K562 (cell line): ENCODE results near the gene KIAA0319L. TPM values are rescaled to one million over a fixed set of nuclear protein-coding genes. Genes with fewer than 3 reads are reported as not detected.
A peak's percentile ranks its signal among the peaks of the same experiment; 100 is the strongest.

Experiments
- ATAC-seq: fragments of 200-7000 bp; cut with Tn5 transposase; 3 replicates; pipeline ENCODE4 v1.9.1; 2020; ENCODE audit warnings: moderate library complexity
- BruUV-seq: library from RNA; stranded (reverse); fragments of 400-500 nt; replicated peaks from 2 replicates; lab custom pipeline; 2021; lab: Mats Ljungman, UMichigan
- CTCF ChIA-PET: fragments of 300-600 bp; formaldehyde crosslinking; extraction: SDS; loops from one replicate; lab custom pipeline; 2021; ENCODE audit warnings: low intra/inter-chr PET ratio; lab: Yijun Ruan, JAX
- POLR2A ChIA-PET: fragments of 300-600, 350-650 bp; sonication (Branson Sonifier 250); formaldehyde crosslinking; extraction: SDS; loops from one replicate; lab custom pipeline; 2021; ENCODE audit warnings: antibody characterized with exemption, inconsistent platforms; lab: Yijun Ruan, JAX
- DNase-seq, 4 experiments: peaks; one replicate each; pipeline versions ENCODE4 v3.0.0 to v3.0.0-alpha.2; 2011 to 2018; ENCODE audit warnings: low spot score in 3 of 4, mixed read lengths in 3 of 4; ENCODE audit errors: extremely low read depth in 1 of 4
- FAIRE-seq: peaks from 2 replicates; lab custom pipeline; 2011; peaks lifted over from hg19 to GRCh38; lab: Jason Lieb, UNC
- H2AFZ ChIP-seq: 2 replicates; pipeline ENCODE4 v1.6.0; 2011; ENCODE audit warnings: low read depth, low read length, control low read depth, inconsistent platforms
- H3K27ac ChIP-seq: fragments of 200-600 bp; 3 replicates; pipeline ENCODE4 v1.8.0; 2011; ENCODE audit warnings: low read depth, mild to moderate bottlenecking, control low read depth, inconsistent platforms, low read length, moderate library complexity, mixed read lengths; ENCODE audit errors: extremely low read depth
- H3K27me3 ChIP-seq, 2 experiments: fragments of 300-600 bp in 1 of 2; 2 replicates in 1 of 2; 3 replicates in 1 of 2; pipeline versions ENCODE4 v1.6.0 to v1.8.0; 2011; ENCODE audit warnings: inconsistent platforms in 2 of 2, low read length in 2 of 2, mild to moderate bottlenecking in 1 of 2, mixed read lengths in 1 of 2, moderate library complexity in 1 of 2; ENCODE audit not compliant: control insufficient read depth in 2 of 2, insufficient read depth in 2 of 2
- H3K36me3 ChIP-seq: fragments of 300-600 bp; 3 replicates; pipeline ENCODE4 v1.8.0; 2011; ENCODE audit warnings: mild to moderate bottlenecking, low read length, inconsistent platforms; ENCODE audit not compliant: control insufficient read depth, insufficient read depth
- H3K4me1 ChIP-seq, 2 experiments: fragments of 200-600 bp in 1 of 2; replicated peaks in 1 of 2; 2 replicates in 1 of 2; 3 replicates in 1 of 2; pipeline versions ENCODE4 v1.5.1 to v1.8.0; 2011; ENCODE audit warnings: inconsistent platforms in 2 of 2, low read length in 2 of 2, mild to moderate bottlenecking in 1 of 2, mixed read lengths in 1 of 2, moderate library complexity in 1 of 2; ENCODE audit not compliant: control insufficient read depth in 2 of 2, insufficient read depth in 2 of 2
- H3K4me2 ChIP-seq: 2 replicates; pipeline ENCODE4 v1.6.1; 2011; ENCODE audit warnings: low read length, control low read depth, inconsistent platforms, mixed read lengths; ENCODE audit not compliant: insufficient read depth
- H3K4me3 ChIP-seq: fragments of 200-600 bp; sonication (generic), shearing (Covaris generic); 2 replicates; pipeline ENCODE4 v1.5.1; 2016; ENCODE audit warnings: control low read depth, inconsistent platforms
- H3K79me2 ChIP-seq: fragments of 200-600 bp; 3 replicates; pipeline ENCODE4 v1.8.0; 2011; ENCODE audit warnings: low read length, inconsistent platforms; ENCODE audit not compliant: control insufficient read depth, insufficient read depth
- H3K9ac ChIP-seq, 2 experiments: 2 replicates each; pipeline versions ENCODE4 v1.6.0 to v1.6.1; 2011; ENCODE audit warnings: low read depth in 2 of 2, low read length in 2 of 2, control low read depth in 1 of 2, inconsistent platforms in 1 of 2, mild to moderate bottlenecking in 1 of 2, mixed read lengths in 1 of 2; ENCODE audit not compliant: insufficient read depth in 1 of 2
- H3K9me1 ChIP-seq: one replicate; pipeline ENCODE4 v1.6.0; 2011; ENCODE audit warnings: inconsistent platforms, mild to moderate bottlenecking, low read length, moderate library complexity; ENCODE audit not compliant: control insufficient read depth, insufficient read depth
- H3K9me3 ChIP-seq: replicated peaks from 2 replicates; pipeline ENCODE4 v1.5.1; 2011; ENCODE audit warnings: low read depth, low read length, inconsistent platforms; ENCODE audit not compliant: control insufficient read depth, insufficient read depth
- H4K20me1 ChIP-seq: replicated peaks from 2 replicates; pipeline ENCODE4 v1.6.1; 2011; ENCODE audit warnings: low read length, inconsistent platforms, mixed read lengths; ENCODE audit not compliant: control insufficient read depth, insufficient read depth
- DDX20 ChIP-seq: fragments of 450-650 bp; IDR thresholded peaks from 2 replicates; pipeline ENCODE4 v1.6.1; 2016; ENCODE audit warnings: missing genetic modification characterization, low read depth, mild to moderate bottlenecking, missing compliant biosample characterization, moderate library complexity
- ELF2 ChIP-seq: fragments of 250-450 bp; sonication (Bioruptor Pico); IDR thresholded peaks from 2 replicates; pipeline ENCODE4 v1.5.0; 2021; ENCODE audit warnings: mild to moderate bottlenecking
- ERF ChIP-seq: fragments of 450-650 bp; formaldehyde crosslinking; IDR thresholded peaks from 2 replicates; pipeline ENCODE4 v1.4.0; 2020; ENCODE audit warnings: mild to moderate bottlenecking, mixed read lengths
- FOSL1 ChIP-seq: fragments of 200-800 bp; sonication (Bioruptor generic); conservative IDR thresholded peaks from 2 replicates; pipeline ENCODE4 v1.6.1; 2016; ENCODE audit warnings: missing genetic modification characterization, missing compliant biosample characterization
- GATA2 ChIP-seq: sonication (generic); formaldehyde crosslinking; IDR thresholded peaks from 2 replicates; pipeline ENCODE4 v1.4.0; 2020; ENCODE audit warnings: mild to moderate bottlenecking, missing genetic modification reagents
- IRF1 ChIP-seq: sonication (generic); formaldehyde crosslinking; IDR thresholded peaks from 2 replicates; pipeline ENCODE4 v1.8.0; 2022; ENCODE audit warnings: missing genetic modification reagents, mild to moderate bottlenecking, borderline replicate concordance
- NR4A1 ChIP-seq, 2 experiments: fragments of 250-450 bp in 1 of 2; fragments of 450-650 bp in 1 of 2; sonication (Bioruptor Pico) in 1 of 2; IDR thresholded peaks; 2 replicates each; pipeline versions ENCODE4 v1.4.0 to v1.6.1; 2016 to 2020; ENCODE audit warnings: mild to moderate bottlenecking in 2 of 2, missing compliant biosample characterization in 1 of 2, missing genetic modification characterization in 1 of 2, moderate library complexity in 1 of 2
- RFX7 ChIP-seq: fragments of 250-450 bp; sonication (Bioruptor Pico); IDR thresholded peaks from 2 replicates; pipeline ENCODE4 v1.5.1; 2021; ENCODE audit warnings: mild to moderate bottlenecking
- SIN3A ChIP-seq, 2 experiments: fragments of 150-350 bp in 1 of 2; IDR thresholded peaks; 2 replicates each; pipeline ENCODE4 v1.6.1; 2011 to 2016; ENCODE audit warnings: borderline replicate concordance in 2 of 2, low read depth in 2 of 2, low read length in 2 of 2, mild to moderate bottlenecking in 2 of 2, moderate library complexity in 2 of 2; ENCODE audit not compliant: control insufficient read depth in 1 of 2
- SIN3B ChIP-seq: fragments of 450-650 bp; IDR thresholded peaks from 2 replicates; pipeline ENCODE4 v1.6.1; 2017; ENCODE audit warnings: low read depth, mild to moderate bottlenecking, moderate library complexity
- ZNF24 ChIP-seq: fragments of 450-650 bp; IDR thresholded peaks from 2 replicates; pipeline ENCODE4 v1.6.1; 2016
- ZNF324 ChIP-seq: fragments of 250-450 bp; sonication (Bioruptor Pico); IDR thresholded peaks from 2 replicates; pipeline ENCODE4 v1.4.0; 2020; ENCODE audit warnings: mild to moderate bottlenecking
- WGBS: fragments of 100-300 bp; shearing (Covaris generic); methylation state at CpG from one replicate; pipeline ENCODE4 v1.1.6; 2016; ENCODE audit warnings: low coverage, mixed read lengths; ENCODE audit not compliant: insufficient coverage; ENCODE audit errors: missing lambda C conversion rate; 5-methylcytosine and 5-hydroxymethylcytosine counted together
- in situ Hi-C: fragments of 300-500 bp; cut with MboI; formaldehyde crosslinking; loops from 4 replicates; pipeline ENCODE4 v1.15.0; 2018; ENCODE audit warnings: inconsistent platforms, mixed read lengths
- intact Hi-C: fragments of 100-400 bp; cut with micrococcal nuclease; formaldehyde crosslinking; loops from 2 replicates; pipeline ENCODE4 v1.14.2; 2022
- polyA plus RNA-seq, 8 experiments: library from polyadenylated mRNA; depleted of rRNA in 4 of 8; stranded (reverse) in 5 of 8; unstranded in 3 of 8; fragments of >200 nt; fragmentation: Nextera tagmentation in 2 of 8; fragmentation: Illumina TruSeq in 1 of 8; extraction: Ambion mirVana in 2 of 8; extraction: Trizol in 1 of 8; gene quantifications; 2 replicates each; pipeline versions ENCODE4 v1.2.1 to v1.2.3, GENCODE V29; 2011 to 2014; ENCODE audit warnings: inconsistent platforms in 1 of 8, missing spikeins in 1 of 8
- total RNA-seq, 7 experiments: library from RNA; depleted of rRNA in 6 of 7; stranded (reverse); fragments of >200 nt in 6 of 7; fragmentation: Illumina TruSeq in 2 of 7; extraction: Trizol in 2 of 7; gene quantifications; 2 replicates each; pipeline versions ENCODE4 v1.2.1 to v1.2.3, GENCODE V29; 2011 to 2021; ENCODE audit warnings: low replicate concordance in 1 of 7

Gene KIAA0319L
- total and polyA plus RNA-seq, 9 of the 15 experiments (the other 6 are each of a cell fraction or from before 2014, with no cell fraction given) = 2.4 to 51.7 (median 27.4) TPM

GRCh38 chr1:35588197-35588910 is 31.2 kb upstream of the KIAA0319L start:
- DNase-seq (no peak), ATAC-seq (peak; percentile 11; the same call in 2 of the 3 replicates), FAIRE-seq (no peak)
- Histone ChIP-seq H3K4me1 (peaks cover 0 to 10% of the 10 kb centered on the region in 2 experiments; a peak in 2 of 5 replicates), H3K4me3 (no peak overlapping the region), H3K36me3 (no peaks in the 10 kb centered on the region), H3K9me3 (no peaks in the 10 kb centered on the region), H3K79me2 (no peaks in the 10 kb centered on the region), H3K9ac (peak overlapping the region in 1 of 2 experiments; percentile 39; a peak in 1 of 4 replicates), H3K9me1 (no peaks in the 10 kb centered on the region), H4K20me1 (no peaks in the 10 kb centered on the region), H2AFZ (no peak overlapping the region), H3K4me2 (no peak overlapping the region), H3K27ac (no peak overlapping the region), H3K27me3 (no peaks in the 10 kb centered on the region)
- ChIA-PET CTCF (no interaction called here), POLR2A (interaction anchor here (1.0 to 1.4 kb wide), 2 partner anchors 15 to 69 kb away, joined by 3 to 5 read pairs; no protein-coding TSS in a partner anchor)
- 46% methylated on average over 15 of the region's 21 CpGs for WGBS
- intact Hi-C loops (no loop called here), in situ Hi-C loops (no loop called here)
- BruUV-seq = no TSS peak
- no peak for TF ChIP-seq ELF2 (CRISPR knock-in tag)
- TF ChIP-seq IRF1 (CRISPR knock-in tag) = no peak
- TF ChIP-seq FOSL1 (tag) = no peak
- no peak for TF ChIP-seq ZNF324 (CRISPR knock-in tag)
- no peak for TF ChIP-seq ZNF24
- TF ChIP-seq SIN3B = no peak
- TF ChIP-seq RFX7 (CRISPR knock-in tag) = no peak
- TF ChIP-seq DDX20 (tag) = no peak
- TF ChIP-seq SIN3A (IDR thresholded peaks at IDR 0.05; ENCODE audit: borderline replicate concordance in 2 of 2, control insufficient read depth in 1 of 2, low read depth in 2 of 2, low read length in 2 of 2) = no peak
- TF ChIP-seq NR4A1 (CRISPR knock-in tag; IDR thresholded peaks at IDR 0.05) = no peak
- no peak for TF ChIP-seq NR4A1 (tag; IDR thresholded peaks at IDR 0.05)
- no peak for TF ChIP-seq ERF (CRISPR knock-in tag)
- TF ChIP-seq GATA2 = no peak
